MG63 (cell line): ENCODE results near the gene IL36G. TPM values are rescaled to one million over a fixed set of nuclear protein-coding genes. Genes with fewer than 3 reads are reported as not detected.

Experiments
- DNase-seq: peaks from one replicate; pipeline ENCODE4 v3.0.0-alpha.2; 2020
- H3K27me3 ChIP-seq: fragments of 250-450 bp; sonication (Bioruptor Pico); 2 replicates; pipeline ENCODE4 v1.5.1; 2020; ENCODE audit warnings: mild to moderate bottlenecking, moderate library complexity
- H3K36me3 ChIP-seq: fragments of 250-450 bp; sonication (Bioruptor Pico); 2 replicates; pipeline ENCODE4 v1.5.1; 2020; ENCODE audit warnings: mild to moderate bottlenecking, moderate library complexity
- H3K4me3 ChIP-seq: fragments of 250-450 bp; sonication (Bioruptor Pico); 2 replicates; pipeline ENCODE4 v1.5.1; 2020; ENCODE audit warnings: mild to moderate bottlenecking, moderate library complexity
- H3K9me3 ChIP-seq: fragments of 250-450 bp; sonication (Bioruptor Pico); 2 replicates; pipeline ENCODE4 v1.5.1; 2020; ENCODE audit warnings: mild to moderate bottlenecking, moderate library complexity
- total RNA-seq: library from RNA; depleted of rRNA; stranded (reverse); fragments of >200 nt; shearing (Covaris generic); gene quantifications from 2 replicates; pipeline ENCODE4 v1.2.3, GENCODE V29; 2014; ENCODE audit warnings: low replicate concordance

IL36G gene
- total RNA-seq, 1 experiment from 2014 or later: not detected

GRCh38 chr2:113002677-113003076 lies 24.9 kb downstream of the IL36G start:
- no peaks in the 10 kb centered on the region for H3K36me3 ChIP-seq
- no peak overlapping the region for H3K4me3 ChIP-seq
- DNase-seq: no peak
- no peaks in the 10 kb centered on the region for H3K27me3 ChIP-seq
- H3K9me3 ChIP-seq: peaks cover 15% of the 10 kb centered on the region

DNA sequence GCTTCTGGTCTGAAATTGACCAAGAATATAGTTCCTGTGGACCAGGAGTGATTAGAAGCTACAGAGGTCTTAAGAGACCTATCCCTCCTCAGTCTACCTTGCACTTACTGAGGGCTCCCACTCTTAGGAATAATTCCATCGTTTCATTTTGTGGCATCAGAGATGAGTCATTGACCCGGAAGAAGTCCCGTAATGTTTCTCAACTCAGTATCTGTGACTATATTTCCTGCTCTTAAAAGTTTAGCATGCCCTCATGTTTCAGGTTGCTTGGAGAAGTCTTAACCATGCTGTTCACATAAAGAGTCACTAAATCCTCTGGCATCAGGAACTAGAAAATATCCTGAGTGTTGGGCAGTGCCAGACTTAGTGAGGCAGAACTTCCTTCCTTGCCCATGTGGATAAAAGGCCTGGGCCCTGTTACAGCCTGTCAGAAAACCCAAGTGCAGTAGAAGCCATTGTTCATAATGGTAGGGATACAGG lies 27.3 kb downstream of the IL36G start, which contains the start of gene IL36A:
Gene IL36A (plus strand): TSS at position 430 of the 480 bp plus-strand sequence. CDS start 413 bp downstream, outside the sequence.
- H3K27me3 ChIP-seq: no peaks in the 10 kb centered on the region
- peaks cover 11% of the 10 kb centered on the region for H3K9me3 ChIP-seq
- H3K4me3 ChIP-seq: no peak within 1 kb of the TSS
- H3K36me3 ChIP-seq: no peaks in the 10 kb centered on the region
- DNase-seq: no peak

DNA sequence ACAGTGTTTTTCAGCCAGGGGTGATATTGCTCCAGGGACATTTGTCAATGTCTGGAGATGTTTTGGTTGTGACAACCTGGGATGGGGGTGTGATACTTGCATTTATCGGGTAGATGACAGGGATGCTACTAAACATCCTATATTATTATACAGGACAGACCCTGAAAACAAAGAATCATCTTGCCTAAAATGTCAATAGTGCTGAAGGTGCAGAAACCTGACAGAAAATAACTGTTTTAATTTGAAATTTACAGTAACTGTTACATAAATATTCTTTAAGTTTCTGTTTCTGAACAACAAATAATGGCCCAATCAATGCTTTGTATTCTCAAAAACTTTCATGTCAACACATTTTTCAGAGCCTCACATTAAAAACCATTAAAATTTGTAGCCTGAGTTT lies 29.4 kb downstream of the IL36G start:
- Histone ChIP-seq H3K36me3 (no peaks in the 10 kb centered on the region), H3K4me3 (no peak overlapping the region), H3K9me3 (no peaks in the 10 kb centered on the region), H3K27me3 (no peaks in the 10 kb centered on the region)
- DNase-seq: no peak

GRCh38 chr2:113009622-113010021 lies 31.8 kb downstream of the IL36G start:
- Histone ChIP-seq H3K4me3 (no peak overlapping the region), H3K36me3 (no peaks in the 10 kb centered on the region), H3K27me3 (no peaks in the 10 kb centered on the region), H3K9me3 (no peaks in the 10 kb centered on the region)
- DNase-seq: no peak

GRCh38 chr2:113010088-113010487 lies 32.3 kb downstream of the IL36G start:
- Histone ChIP-seq H3K9me3 (no peaks in the 10 kb centered on the region), H3K36me3 (no peaks in the 10 kb centered on the region), H3K27me3 (peaks cover 2% of the 10 kb centered on the region; the same call in 1 of the 2 replicates), H3K4me3 (no peak overlapping the region)
- no peak for DNase-seq

DNA sequence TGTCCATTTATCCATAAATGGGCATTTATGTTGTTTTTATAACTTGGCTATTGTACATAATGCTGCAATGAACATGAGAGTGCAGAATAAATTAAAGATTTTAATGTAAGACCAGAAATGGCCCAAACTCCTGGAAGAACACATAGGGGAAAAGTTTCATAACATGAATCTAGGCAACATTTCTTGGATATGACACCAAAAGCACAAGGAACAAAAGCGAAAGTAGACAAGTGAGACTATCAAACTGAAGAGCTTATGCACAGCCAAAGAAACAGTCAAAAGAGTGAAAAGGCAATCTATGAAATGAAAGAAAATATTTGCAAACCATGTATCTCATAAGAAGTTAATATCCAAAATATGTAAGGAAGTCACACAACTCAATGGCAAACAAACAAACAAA lies 33.3 kb downstream of the IL36G start:
- no peak overlapping the region for H3K4me3 ChIP-seq
- H3K36me3 ChIP-seq: no peaks in the 10 kb centered on the region
- H3K9me3 ChIP-seq: no peaks in the 10 kb centered on the region
- DNase-seq: no peak
- peaks cover 2% of the 10 kb centered on the region; the same call in 1 of the 2 replicates for H3K27me3 ChIP-seq

- no peaks in the 10 kb centered on the region for H3K36me3 ChIP-seq
- H3K27me3 ChIP-seq: peaks cover 6% of the 10 kb centered on the region; the same call in 1 of the 2 replicates
- no peak overlapping the region for H3K4me3 ChIP-seq
- DNase-seq: no peak
- H3K9me3 ChIP-seq: no peaks in the 10 kb centered on the region
Measured at GRCh38 chr2:113012436-113013335, 34.9 kb downstream of the IL36G start.

DNA sequence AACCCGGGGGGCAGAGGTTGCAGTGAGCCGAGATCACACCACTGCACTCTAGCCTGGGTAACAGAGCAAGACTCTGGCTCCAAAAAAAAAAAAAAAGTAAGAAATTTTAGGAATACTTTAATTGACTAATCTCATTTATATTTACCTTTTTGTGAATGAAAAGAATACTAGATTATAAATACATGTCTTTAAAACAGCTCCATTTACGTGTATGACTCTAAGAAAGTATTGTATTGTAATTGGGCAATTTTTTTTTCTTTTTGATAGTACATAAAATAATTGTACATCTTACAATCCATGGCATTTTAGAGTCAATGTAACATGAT lies 35.5 kb downstream of the IL36G start:
- DNase-seq: no peak
- Histone ChIP-seq H3K4me3 (no peak overlapping the region), H3K36me3 (no peaks in the 10 kb centered on the region), H3K9me3 (no peaks in the 10 kb centered on the region), H3K27me3 (peaks cover 7% of the 10 kb centered on the region)

DNA sequence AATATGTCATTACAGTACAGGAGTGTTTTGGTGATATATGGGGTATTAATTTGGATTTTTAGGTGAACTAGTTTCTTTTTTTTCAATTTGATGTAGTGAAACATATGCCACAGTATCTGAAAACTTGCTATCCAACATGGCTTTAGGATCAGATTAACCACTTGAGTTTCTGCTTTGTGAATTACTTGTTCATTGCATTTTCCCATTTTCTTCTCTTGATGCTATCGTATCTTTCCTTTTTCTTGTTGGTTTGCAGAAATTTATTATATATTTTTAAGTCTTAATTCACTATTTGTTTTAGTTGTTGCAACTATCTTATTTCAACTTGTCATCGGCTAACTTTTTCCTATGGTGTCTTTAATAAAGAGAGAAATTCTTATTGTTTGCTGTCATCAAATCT lies 36.3 kb downstream of the IL36G start:
- no peak for DNase-seq
- H3K4me3 ChIP-seq: no peak overlapping the region
- no peaks in the 10 kb centered on the region for H3K36me3 ChIP-seq
- peaks cover 10% of the 10 kb centered on the region for H3K27me3 ChIP-seq
- no peaks in the 10 kb centered on the region for H3K9me3 ChIP-seq

DNA sequence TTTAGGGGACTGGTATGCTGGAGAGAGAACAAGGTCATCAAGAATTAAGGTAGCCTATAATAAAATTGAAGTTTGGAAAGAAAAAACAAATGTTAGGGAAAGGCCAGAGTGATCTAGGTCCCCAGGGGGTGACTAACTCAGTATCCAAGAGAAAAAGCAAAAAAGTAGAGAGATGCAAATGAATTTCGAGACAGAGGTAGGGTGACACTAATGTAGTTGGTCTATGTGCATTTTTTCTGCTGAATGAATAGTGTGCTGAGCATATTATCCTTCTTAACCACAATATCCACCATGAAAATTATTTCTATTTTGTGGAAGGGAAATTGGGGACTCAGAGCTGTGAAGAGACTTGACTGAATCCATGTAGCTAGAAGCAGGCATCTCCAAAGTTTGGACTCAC lies 37.2 kb downstream of the IL36G start:
- Histone ChIP-seq H3K9me3 (no peaks in the 10 kb centered on the region), H3K4me3 (no peak overlapping the region), H3K36me3 (no peaks in the 10 kb centered on the region), H3K27me3 (peaks cover 10% of the 10 kb centered on the region)
- DNase-seq: no peak

GRCh38 chr2:113015655-113016054 lies 37.8 kb downstream of the IL36G start:
- H3K4me3 ChIP-seq: no peak overlapping the region

DNA sequence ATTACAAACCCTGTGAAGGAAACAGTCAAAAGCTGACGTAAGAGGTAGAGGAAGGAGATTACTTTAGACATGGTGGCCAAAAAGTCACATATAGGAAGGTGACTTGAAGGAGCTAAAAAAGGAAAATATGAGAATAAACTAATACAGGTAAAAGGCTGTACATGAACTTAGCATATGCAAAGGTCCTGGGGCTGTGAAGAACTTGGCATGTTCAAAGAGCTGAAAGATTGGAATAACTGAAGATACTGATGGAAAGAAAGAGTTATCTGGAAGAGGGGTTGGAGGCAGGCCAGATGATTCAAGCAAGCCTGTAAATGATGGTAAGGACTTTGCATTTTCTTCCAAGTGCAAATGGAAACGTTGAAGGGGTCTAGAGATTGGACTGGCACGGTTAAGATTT lies 40.7 kb downstream of the IL36G start:
- H3K36me3 ChIP-seq: no peaks in the 10 kb centered on the region
- DNase-seq: no peak
- H3K9me3 ChIP-seq: no peaks in the 10 kb centered on the region
- H3K4me3 ChIP-seq: no peak overlapping the region
- peaks cover 24% of the 10 kb centered on the region for H3K27me3 ChIP-seq

More at GRCh38 chr2:113015655-113016054, 37.8 kb downstream of the IL36G start:
- Histone ChIP-seq H3K36me3 (no peaks in the 10 kb centered on the region), H3K9me3 (no peaks in the 10 kb centered on the region), H3K27me3 (peaks cover 10% of the 10 kb centered on the region)
- DNase-seq: no peak

- H3K36me3 ChIP-seq: no peaks in the 10 kb centered on the region
- DNase-seq: no peak
- H3K4me3 ChIP-seq: no peak overlapping the region
- no peaks in the 10 kb centered on the region for H3K9me3 ChIP-seq
- peaks cover 45% of the 10 kb centered on the region for H3K27me3 ChIP-seq
Measured at GRCh38 chr2:113021312-113021711, 43.5 kb downstream of the IL36G start.

- no peaks in the 10 kb centered on the region for H3K36me3 ChIP-seq
- no peak overlapping the region for H3K4me3 ChIP-seq
- DNase-seq: no peak
- no peaks in the 10 kb centered on the region for H3K9me3 ChIP-seq
- H3K27me3 ChIP-seq: peaks cover 66% of the 10 kb centered on the region
Measured at GRCh38 chr2:113024764-113025163, 47.0 kb downstream of the IL36G start.

GRCh38 chr2:113025737-113026136 lies 47.9 kb downstream of the IL36G start:
- no peaks in the 10 kb centered on the region for H3K9me3 ChIP-seq
- H3K27me3 ChIP-seq: peaks cover 73% of the 10 kb centered on the region
- no peak overlapping the region for H3K4me3 ChIP-seq
- H3K36me3 ChIP-seq: no peaks in the 10 kb centered on the region
- no peak for DNase-seq

GRCh38 chr2:113027691-113028090 lies 49.9 kb downstream of the IL36G start:
- Histone ChIP-seq H3K4me3 (no peak overlapping the region), H3K27me3 (peaks cover 75% of the 10 kb centered on the region), H3K9me3 (no peaks in the 10 kb centered on the region), H3K36me3 (no peaks in the 10 kb centered on the region)
- DNase-seq: no peak

- DNase-seq: no peak
- no peaks in the 10 kb centered on the region for H3K36me3 ChIP-seq
- H3K9me3 ChIP-seq: no peaks in the 10 kb centered on the region
- H3K27me3 ChIP-seq: peaks cover 75% of the 10 kb centered on the region
- no peak overlapping the region for H3K4me3 ChIP-seq
Measured at GRCh38 chr2:113028112-113028511, 50.3 kb downstream of the IL36G start.

- Histone ChIP-seq H3K27me3 (peaks cover 43% of the 10 kb centered on the region), H3K36me3 (no peaks in the 10 kb centered on the region), H3K4me3 (no peak overlapping the region), H3K9me3 (no peaks in the 10 kb centered on the region)
- no peak for DNase-seq
Measured at GRCh38 chr2:113032737-113033136, 54.9 kb downstream of the IL36G start.
